ENCODE data around the gene P2RX5.

P2RX5 gene

GRCh38 chr17:3678821-3679530 lies 17.0 kb downstream of the P2RX5 start:
- no peak for DNase-seq

GRCh38 chr17:3678095-3678820 lies 17.7 kb downstream of the P2RX5 start:
- no peak for DNase-seq

DNA sequence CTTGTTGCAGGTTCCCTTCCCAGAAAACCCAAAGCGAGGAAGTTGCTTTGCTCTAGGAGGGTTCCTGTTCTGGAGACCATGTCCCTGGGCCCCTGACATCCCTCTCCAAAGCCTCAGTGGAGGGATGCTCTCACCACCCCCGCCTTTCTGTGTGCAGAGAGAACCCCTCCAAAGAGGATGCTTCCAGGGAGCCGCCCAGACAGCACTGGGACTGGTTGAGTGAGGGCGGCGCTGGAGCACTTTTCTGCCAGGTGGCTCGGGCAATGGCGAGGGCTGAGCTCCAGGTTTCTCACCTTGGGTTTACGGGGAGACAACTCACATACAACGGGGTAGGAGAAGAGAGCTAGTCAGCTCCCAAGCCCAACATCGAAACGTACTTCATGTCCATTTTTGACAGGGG lies 20.1 kb downstream of the P2RX5 start:
- no peak for DNase-seq

- DNase-seq: no peak
Observed at GRCh38 chr17:3672571-3672970, 23.4 kb downstream of the P2RX5 start.

- no peak for DNase-seq
Observed at GRCh38 chr17:3669548-3669947, 26.4 kb downstream of the P2RX5 start.

DNA sequence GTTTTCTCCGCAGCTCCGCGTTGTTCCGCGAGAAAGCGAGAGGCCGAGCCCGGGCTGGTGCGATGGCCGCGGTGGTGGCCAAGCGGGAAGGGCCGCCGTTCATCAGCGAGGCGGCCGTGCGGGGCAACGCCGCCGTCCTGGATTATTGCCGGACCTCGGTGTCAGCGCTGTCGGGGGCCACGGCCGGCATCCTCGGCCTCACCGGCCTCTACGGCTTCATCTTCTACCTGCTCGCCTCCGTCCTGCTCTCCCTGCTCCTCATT lies 26.9 kb downstream of the P2RX5 start:
- DNase-seq: no peak

- peak; percentile 91 for DNase-seq
Observed at GRCh38 chr17:3668279-3669084, 27.5 kb downstream of the P2RX5 start, which contains the start of the genes EMC6 and TAX1BP3. EMC6 (plus strand) TSS chr17:3668812; CDS start chr17:3669147, 335 bp downstream. TAX1BP3 (minus strand) TSS chr17:3668578; CDS start chr17:3668526, 52 bp downstream.

DNA sequence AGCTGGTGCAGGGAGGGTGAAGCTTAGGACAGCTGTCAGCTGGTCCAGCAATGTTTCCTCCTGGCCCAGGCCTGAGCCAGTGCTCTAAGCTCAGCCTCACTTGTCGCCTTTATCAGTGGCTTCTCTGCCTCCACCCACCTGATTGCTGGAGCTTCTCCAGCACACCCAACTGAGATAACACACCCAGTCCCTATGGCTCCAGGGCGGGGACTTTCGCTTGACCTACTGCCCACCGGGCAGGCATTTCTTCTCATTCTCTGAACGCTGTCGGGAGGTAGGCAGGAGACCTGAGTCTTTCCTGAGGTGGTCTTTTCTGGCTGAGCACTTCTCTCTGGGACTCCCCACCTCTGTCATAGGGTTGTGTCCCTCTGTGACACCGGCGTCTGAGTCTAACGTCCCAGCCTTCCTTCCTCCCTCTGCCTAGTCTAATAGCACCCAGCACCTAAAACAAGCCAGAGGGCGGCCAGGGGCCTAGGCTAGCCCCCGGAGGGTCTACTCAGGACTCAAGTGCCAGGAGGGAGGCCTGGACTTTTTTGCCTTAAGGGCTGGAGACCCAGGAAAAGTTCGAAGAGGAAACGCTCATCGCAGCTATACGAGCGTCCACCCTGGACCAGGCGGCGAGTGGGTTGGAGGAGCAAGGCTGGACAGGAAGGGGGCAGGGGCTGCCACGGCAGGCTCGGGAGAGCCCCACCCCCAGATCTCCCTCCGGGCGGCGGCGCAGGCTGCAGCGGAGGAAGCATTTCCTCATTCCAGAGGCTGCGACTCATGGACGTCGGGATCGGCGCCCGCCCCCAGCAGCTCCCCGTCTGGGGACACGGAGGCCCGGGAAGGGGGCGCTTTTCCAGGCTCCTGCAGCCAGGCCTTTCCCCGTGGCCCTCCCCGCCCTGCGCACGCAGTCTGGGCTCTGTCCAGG lies 28.3 kb downstream of the P2RX5 start:
- DNase-seq: peak; percentile 39

DNA sequence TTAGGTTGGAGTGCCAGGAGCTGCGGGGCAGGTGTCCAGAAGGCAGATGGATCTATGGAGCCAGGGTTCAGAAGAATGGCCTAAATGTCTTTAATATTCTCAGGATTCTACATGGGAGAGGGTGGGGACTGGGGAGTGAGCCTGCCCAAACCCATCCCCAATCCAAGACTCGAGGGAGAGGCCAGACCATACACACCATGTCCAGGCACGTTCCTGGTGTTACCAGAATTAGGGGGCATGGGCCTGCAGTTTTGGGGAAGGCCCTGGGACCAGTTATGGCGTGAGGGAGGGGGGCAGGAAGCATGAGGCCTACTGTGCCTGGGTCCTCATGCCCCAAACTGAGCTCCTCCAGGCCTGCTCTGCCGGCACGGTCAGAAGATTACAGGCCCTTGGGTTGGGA lies 29.4 kb downstream of the P2RX5 start:
- DNase-seq: no peak

GRCh38 chr17:3665834-3666233 lies 30.1 kb downstream of the P2RX5 start:
- no peak for DNase-seq

DNA sequence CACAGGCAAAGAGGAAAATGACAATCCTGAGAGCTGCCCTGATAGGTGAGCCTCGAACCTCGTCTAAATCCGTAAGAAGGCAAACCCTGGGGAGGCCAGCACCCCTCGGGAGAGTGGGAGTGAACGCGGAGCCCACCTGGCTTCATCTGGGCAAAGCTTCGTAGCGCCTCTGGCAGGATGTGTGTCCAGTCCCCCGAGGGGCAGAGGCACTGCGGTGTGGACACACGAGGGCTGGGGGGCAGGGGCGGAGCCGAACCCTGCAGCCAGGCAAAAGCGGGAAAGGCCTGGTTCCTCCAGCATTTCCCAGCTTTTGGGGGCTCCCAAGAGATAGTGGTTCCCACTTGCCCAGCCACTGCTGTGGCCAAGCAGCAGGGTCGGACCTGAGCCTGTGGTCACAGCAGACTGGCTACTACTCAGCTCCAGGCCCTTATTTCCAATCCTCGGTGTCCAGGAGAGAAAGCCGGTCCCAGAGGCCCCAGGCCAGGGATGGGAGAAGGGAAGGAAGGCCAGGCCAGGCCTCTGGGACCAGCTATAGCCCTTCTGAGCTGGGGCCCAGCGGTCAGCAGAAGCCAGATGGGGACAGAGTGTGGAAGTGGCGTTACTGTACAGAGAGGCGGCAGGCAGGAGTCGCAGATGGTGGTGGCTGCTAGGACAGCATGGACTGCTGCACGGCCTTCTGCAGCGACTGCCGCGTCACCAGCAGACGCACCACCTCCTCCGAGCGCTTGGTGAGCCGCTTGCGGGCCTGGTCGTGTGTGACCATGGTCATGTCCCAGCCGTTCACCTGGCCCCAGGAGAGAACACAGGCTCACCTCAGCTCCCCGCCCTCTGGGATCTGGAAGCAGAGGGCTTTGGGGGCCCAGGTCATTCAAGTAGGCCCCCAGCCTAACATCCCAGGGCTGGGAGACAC lies 32.6 kb downstream of the P2RX5 start:
- DNase-seq: no peak

- no peak for DNase-seq
Observed at GRCh38 chr17:3660311-3660891, 35.6 kb downstream of the P2RX5 start.

GRCh38 chr17:3659541-3660111 lies 36.3 kb downstream of the P2RX5 start:
- DNase-seq: no peak

DNA sequence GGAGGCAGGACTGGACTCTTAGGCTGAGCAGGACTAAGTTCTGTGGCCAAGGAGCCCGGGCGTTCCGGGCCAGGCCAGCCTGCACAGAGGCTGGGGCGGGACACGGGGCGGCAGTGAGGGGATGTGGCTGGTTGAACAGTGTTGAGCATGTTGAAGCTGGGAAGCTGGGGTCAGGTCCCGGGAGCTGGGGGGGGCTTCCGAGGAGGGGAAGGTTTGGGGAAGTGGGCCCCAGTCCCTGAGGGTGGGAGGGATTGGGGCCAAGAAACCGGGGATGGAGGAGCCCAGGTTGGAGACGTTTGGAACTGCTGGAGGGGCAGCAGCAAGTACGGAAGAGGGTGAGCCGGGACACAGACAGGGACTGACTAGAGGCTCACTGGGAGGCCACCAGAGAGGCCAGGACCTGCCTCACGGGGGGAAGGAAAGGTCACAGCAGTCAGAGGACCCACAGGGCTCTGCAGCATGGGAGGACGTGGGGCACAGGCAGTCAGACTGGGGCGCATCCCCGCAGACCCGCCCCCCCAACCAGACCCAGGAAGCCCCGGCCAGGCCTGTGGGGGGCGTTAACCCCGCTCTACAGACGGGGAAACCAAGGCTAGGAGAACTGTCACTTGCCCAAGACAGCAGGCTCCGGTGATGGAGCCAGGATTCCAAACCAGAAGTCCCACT lies 37.0 kb downstream of the P2RX5 start:
- DNase-seq: no peak

GRCh38 chr17:3657874-3658783 lies 37.8 kb downstream of the P2RX5 start:
- no peak for DNase-seq

GRCh38 chr17:3657588-3657869 lies 38.4 kb downstream of the P2RX5 start:
- DNase-seq: no peak

- no peak for DNase-seq
Observed at GRCh38 chr17:3656755-3657587, 39.0 kb downstream of the P2RX5 start.

DNA sequence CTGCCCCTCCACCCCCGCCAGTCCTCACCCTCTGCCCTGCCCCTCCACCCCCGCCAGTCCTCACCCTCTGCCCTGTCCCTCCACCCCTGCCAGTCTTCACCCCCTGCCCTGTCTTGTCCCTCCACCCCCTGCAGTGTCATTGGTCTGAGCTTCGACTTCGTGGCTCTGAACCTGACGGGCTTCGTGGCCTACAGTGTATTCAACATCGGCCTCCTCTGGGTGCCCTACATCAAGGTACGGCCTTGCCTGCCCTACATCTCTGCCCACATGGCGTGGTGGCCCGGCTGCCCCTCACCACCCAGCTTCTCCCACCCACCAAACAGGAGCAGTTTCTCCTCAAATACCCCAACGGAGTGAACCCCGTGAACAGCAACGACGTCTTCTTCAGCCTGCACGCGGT lies 39.6 kb downstream of the P2RX5 start:
- no peak for DNase-seq
